HepG2 (cell line): ENCODE measurements around the gene RSAD2. TPM values are rescaled to one million over a fixed set of nuclear protein-coding genes. Genes with fewer than 3 reads are reported as not detected.
"Not testable (repeated sequence)": the region's sequence is repeated elsewhere in the genome, so short reads cannot be mapped to it uniquely, and the experiment has no call there.

Source experiments
- ATAC-seq: fragments of 200-7000 bp; cut with Tn5 transposase; 3 replicates; pipeline ENCODE4 v1.9.1; 2020; ENCODE audit warnings: mild to moderate bottlenecking, moderate library complexity
- BruUV-seq: library from RNA; stranded (reverse); fragments of 400-500 nt; replicated peaks from 2 replicates; lab custom pipeline; 2021; lab: Mats Ljungman, UMichigan
- CTCF ChIA-PET: fragments of 300-600 bp; formaldehyde crosslinking; extraction: SDS; loops from one replicate; lab custom pipeline; 2021; ENCODE audit warnings: low total read pairs, inconsistent platforms, low intra/inter-chr PET ratio; lab: Yijun Ruan, JAX
- POLR2A ChIA-PET: fragments of 350-600 bp; sonication (Branson Sonifier 250); formaldehyde crosslinking; loops from one replicate; lab custom pipeline; 2020; ENCODE audit warnings: antibody characterized with exemption, inconsistent platforms; lab: Yijun Ruan, JAX
- DNase-seq: peaks from one replicate; pipeline ENCODE4 v3.0.0-alpha.2; 2015; ENCODE audit warnings: low spot score
- FAIRE-seq: peaks from 3 replicates; lab custom pipeline; 2011; peaks lifted over from hg19 to GRCh38; lab: Jason Lieb, UNC
- H2AFZ ChIP-seq: one replicate; pipeline ENCODE4 v1.6.1; 2011; ENCODE audit warnings: low read length, inconsistent platforms
- H3K27ac ChIP-seq: fragments of 300-600 bp; 3 replicates; pipeline ENCODE4 v1.8.0; 2011; ENCODE audit warnings: mixed run types, mild to moderate bottlenecking, mixed read lengths, low read length, inconsistent platforms; ENCODE audit not compliant: insufficient read depth; ENCODE audit errors: extremely low read length
- H3K27me3 ChIP-seq, 2 experiments: fragments of 200-600 bp in 1 of 2; 2 replicates in 1 of 2; 3 replicates in 1 of 2; pipeline versions ENCODE4 v1.6.0 to v1.8.0; 2011; ENCODE audit warnings: low read length in 2 of 2, mild to moderate bottlenecking in 2 of 2, moderate library complexity in 2 of 2, inconsistent platforms in 1 of 2; ENCODE audit not compliant: insufficient read depth in 2 of 2, control insufficient read depth in 1 of 2
- H3K36me3 ChIP-seq, 2 experiments: fragments of 200-600 bp in 1 of 2; replicated peaks in 1 of 2; 2 replicates in 1 of 2; 3 replicates in 1 of 2; pipeline versions ENCODE4 v1.5.1 to v1.8.0; 2011; ENCODE audit warnings: low read length in 2 of 2, inconsistent platforms in 1 of 2; ENCODE audit not compliant: insufficient read depth in 2 of 2, control insufficient read depth in 1 of 2
- H3K4me1 ChIP-seq: 2 replicates; pipeline ENCODE4 v1.5.1; 2012; ENCODE audit warnings: low read length, inconsistent platforms; ENCODE audit not compliant: insufficient read depth
- H3K4me2 ChIP-seq: 2 replicates; pipeline ENCODE4 v1.6.0; 2011; ENCODE audit warnings: low read depth, low read length, inconsistent platforms
- H3K4me3 ChIP-seq, 3 experiments: fragments of 200-600 bp in 1 of 3; sonication (generic), shearing (Covaris generic) in 1 of 3; replicated peaks in 1 of 3; 2 replicates each; pipeline ENCODE4 v1.5.1; 2011 to 2016; ENCODE audit warnings: low read length in 3 of 3, inconsistent platforms in 2 of 3, low read depth in 2 of 3, mild to moderate bottlenecking in 2 of 3, control low read depth in 1 of 3, mixed read lengths in 1 of 3; ENCODE audit not compliant: insufficient read depth in 1 of 3
- H3K79me2 ChIP-seq: one replicate; pipeline ENCODE4 v1.6.1; 2011; ENCODE audit warnings: low read length, inconsistent platforms; ENCODE audit not compliant: insufficient read depth
- H3K9ac ChIP-seq: 2 replicates; pipeline ENCODE4 v1.6.0; 2011; ENCODE audit warnings: mild to moderate bottlenecking, low read depth, low read length, inconsistent platforms; ENCODE audit not compliant: insufficient read depth
- H3K9me3 ChIP-seq: 2 replicates; pipeline ENCODE4 v1.5.1; 2012; ENCODE audit warnings: mild to moderate bottlenecking, low read length
- H4K20me1 ChIP-seq: 2 replicates; pipeline ENCODE4 v1.6.0; 2011; ENCODE audit warnings: inconsistent platforms, mild to moderate bottlenecking, low read length, moderate library complexity; ENCODE audit not compliant: insufficient read depth
- CEBPB ChIP-seq: IDR thresholded peaks from 2 replicates; pipeline ENCODE4 v1.6.1; 2011; ENCODE audit warnings: low read depth, low read length, improper control_type of control experiment, borderline replicate concordance
- ZFP62 ChIP-seq: sonication (generic); formaldehyde crosslinking; IDR thresholded peaks from 2 replicates; pipeline ENCODE4 v1.4.0; 2020; ENCODE audit warnings: missing genetic modification reagents
- WGBS: methylation state at CpG from one replicate; pipeline ENCODE4 v1.1.6; 2017; ENCODE audit warnings: low lambda C conversion rate; 5-methylcytosine and 5-hydroxymethylcytosine counted together
- in situ Hi-C: cut with HindIII; loops from 2 replicates; pipeline ENCODE4 v1.10.0; 2017; ENCODE audit warnings: low pct_unique_long_range_greater_than_20kb; ENCODE audit not compliant: extremely low pct_ligation_motif_present
- intact Hi-C: fragments of 100-400 bp; cut with micrococcal nuclease; formaldehyde crosslinking; loops from one replicate; pipeline ENCODE4 v1.10.0; 2022; ENCODE audit not compliant: unreplicated experiment
- polyA plus RNA-seq, 8 experiments: library from polyadenylated mRNA; depleted of rRNA in 3 of 8; stranded (reverse) in 7 of 8; unstranded in 1 of 8; fragments of >200 nt; fragmentation: Illumina TruSeq in 4 of 8; extraction: Trizol in 4 of 8; gene quantifications; 2 replicates each; pipeline versions ENCODE4 v1.2.1 to v1.2.3, GENCODE V29; 2011 to 2016; ENCODE audit warnings: low read depth in 4 of 8, missing spikeins in 1 of 8, mixed read lengths in 1 of 8; ENCODE audit not compliant: insufficient read depth in 1 of 8
- total RNA-seq, 5 experiments: library from RNA; depleted of rRNA; stranded (reverse); fragments of >200 nt; fragmentation: Illumina TruSeq; extraction: Trizol; gene quantifications; 2 replicates each; pipeline ENCODE4 v1.2.3, GENCODE V29; 2016; ENCODE audit warnings: low read depth in 1 of 5
- TF ChIP-seq, protein P1 (sequence below): sonication (generic); formaldehyde crosslinking; IDR thresholded peaks from 2 replicates; pipeline ENCODE4 v1.9.0; 2021; ENCODE audit warnings: missing genetic modification reagents, mild to moderate bottlenecking, borderline replicate concordance

Gene RSAD2
- total and polyA plus RNA-seq, 2 of the 13 experiments (the other 11 are each of a cell fraction or from before 2014, with no cell fraction given): 0.11 TPM; not detected in 1

DNA sequence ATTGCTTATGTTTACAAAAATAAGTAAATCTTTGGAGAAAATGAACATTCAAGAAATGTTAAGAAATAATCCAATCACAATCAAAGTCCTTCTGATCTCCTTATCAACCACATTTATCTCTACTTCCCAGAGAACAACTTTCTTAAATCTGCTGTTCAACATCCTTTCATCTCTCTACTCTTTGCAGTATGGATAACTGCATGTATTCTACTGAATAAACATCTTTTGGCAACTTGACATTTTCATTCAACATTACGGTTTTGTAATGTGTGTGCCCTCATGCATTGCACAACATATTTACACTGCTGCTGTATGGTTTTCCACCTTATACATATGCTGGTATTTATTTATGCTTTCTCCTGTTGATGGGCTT is 21.0 kb upstream of the RSAD2 start:
- in situ Hi-C loops: no loop called here
- ATAC-seq (no peak), DNase-seq (no peak)
- Histone ChIP-seq H3K4me3 (no peak overlapping the region), H2AFZ (no peak overlapping the region), H3K4me2 (no peak overlapping the region), H3K27me3 (no peaks in the 10 kb centered on the region), H3K36me3 (no peaks in the 10 kb centered on the region), H3K4me1 (no peaks in the 10 kb centered on the region), H3K9ac (no peak overlapping the region), H3K79me2 (no peaks in the 10 kb centered on the region), H3K27ac (no peak overlapping the region)
- WGBS: 5% methylated on average over 1 of the region's 1 CpG
- ChIA-PET CTCF (no interaction called here), POLR2A (no interaction called here)
- intact Hi-C loops: no loop called here
- BruUV-seq: no TSS peak
- no peak for TF ChIP-seq ZFP62
- TF ChIP-seq, protein P1, sequence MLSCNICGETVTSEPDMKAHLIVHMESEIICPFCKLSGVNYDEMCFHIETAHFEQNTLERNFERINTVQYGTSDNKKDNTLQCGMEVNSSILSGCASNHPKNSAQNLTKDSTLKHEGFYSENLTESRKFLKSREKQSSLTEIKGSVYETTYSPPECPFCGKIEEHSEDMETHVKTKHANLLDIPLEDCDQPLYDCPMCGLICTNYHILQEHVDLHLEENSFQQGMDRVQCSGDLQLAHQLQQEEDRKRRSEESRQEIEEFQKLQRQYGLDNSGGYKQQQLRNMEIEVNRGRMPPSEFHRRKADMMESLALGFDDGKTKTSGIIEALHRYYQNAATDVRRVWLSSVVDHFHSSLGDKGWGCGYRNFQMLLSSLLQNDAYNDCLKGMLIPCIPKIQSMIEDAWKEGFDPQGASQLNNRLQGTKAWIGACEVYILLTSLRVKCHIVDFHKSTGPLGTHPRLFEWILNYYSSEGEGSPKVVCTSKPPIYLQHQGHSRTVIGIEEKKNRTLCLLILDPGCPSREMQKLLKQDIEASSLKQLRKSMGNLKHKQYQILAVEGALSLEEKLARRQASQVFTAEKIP (CRISPR knock-in tag): no peak
- TF ChIP-seq CEBPB: peak; percentile 75
- TF ChIP-seq, all 625 proteins: peak for 1
- FAIRE-seq: no peak
- peaks cover 29% of the 10 kb centered on the region for H3K9me3 ChIP-seq
- H4K20me1 ChIP-seq: no peaks in the 10 kb centered on the region

DNA sequence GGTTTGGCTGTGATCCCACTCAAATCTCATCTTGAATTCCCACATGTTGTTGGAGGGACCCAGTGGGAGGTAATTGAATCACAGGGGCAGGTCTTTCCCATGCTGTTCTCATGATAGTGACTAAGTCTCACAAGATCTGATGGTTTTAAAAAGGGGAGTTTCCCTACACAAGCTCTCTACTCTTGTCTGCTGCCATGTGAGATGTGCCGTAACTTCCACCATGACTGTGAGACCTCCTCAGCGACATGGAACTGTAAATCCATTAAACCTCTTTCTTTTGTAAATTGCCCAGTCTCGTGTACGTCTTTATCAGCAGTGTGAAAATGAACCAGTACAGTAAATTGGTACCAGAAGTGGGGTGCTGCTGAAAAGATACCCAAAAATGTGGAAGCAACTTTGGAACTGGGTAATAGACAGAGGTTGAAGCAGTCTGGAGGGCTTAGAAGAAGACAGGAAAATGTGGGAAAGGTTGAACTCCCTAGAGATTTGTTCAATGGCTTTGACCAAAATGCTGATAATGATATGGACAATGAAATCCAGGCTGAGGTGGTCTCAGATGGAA is 19.0 kb upstream of the RSAD2 start:
- H4K20me1 ChIP-seq, in situ Hi-C loops, FAIRE-seq, H3K36me3 ChIP-seq, H3K9ac ChIP-seq, ATAC-seq, CTCF ChIA-PET, POLR2A ChIA-PET, H3K4me3 ChIP-seq, intact Hi-C loops, H3K27me3 ChIP-seq, H3K79me2 ChIP-seq, H3K4me2 ChIP-seq, H2AFZ ChIP-seq, H3K27ac ChIP-seq, DNase-seq, H3K4me1 ChIP-seq, BruUV-seq: not testable (repeated sequence)
- peaks cover 29% of the 10 kb centered on the region for H3K9me3 ChIP-seq
- WGBS: 25% methylated on average over 4 of the region's 4 CpGs
